CD14-positive monocyte (primary cell): Measurements from ENCODE around the gene PRPF19. TPM values are rescaled to one million over a fixed set of nuclear protein-coding genes. Genes with fewer than 3 reads are reported as not detected.

Experiments
- DNase-seq, 3 donors: peaks; one replicate each; pipeline ENCODE4 v3.0.0-alpha.2; 2011 to 2022
- H2AFZ ChIP-seq: 2 replicates; pipeline ENCODE4 v1.6.0; 2012; ENCODE audit warnings: mild to moderate bottlenecking, low read depth, low read length, inconsistent platforms; ENCODE audit not compliant: insufficient read depth, poor library complexity, severe bottlenecking
- H3K27ac ChIP-seq, 2 donors: 1 replicate in 1 of 2; 2 replicates in 1 of 2; pipeline ENCODE4 v1.5.1; 2012 to 2013; ENCODE audit warnings: low read length in 2 of 2, control low read depth in 1 of 2, inconsistent platforms in 1 of 2, low read depth in 1 of 2, mild to moderate bottlenecking in 1 of 2
- H3K27me3 ChIP-seq, 2 donors: one replicate each; pipeline versions ENCODE4 v1.6.0 to v1.6.1; 2011 to 2013; ENCODE audit warnings: low read length in 2 of 2; ENCODE audit not compliant: control insufficient read depth in 2 of 2, insufficient read depth in 2 of 2
- H3K36me3 ChIP-seq, 2 donors: replicated peaks in 1 of 2; 1 replicate in 1 of 2; 2 replicates in 1 of 2; pipeline versions ENCODE4 v1.5.1 to v1.6.1; 2012 to 2013; ENCODE audit warnings: low read length in 2 of 2, control low read depth in 1 of 2, inconsistent platforms in 1 of 2, mild to moderate bottlenecking in 1 of 2; ENCODE audit not compliant: insufficient read depth in 2 of 2, control insufficient read depth in 1 of 2
- H3K4me1 ChIP-seq, 2 donors: 1 replicate in 1 of 2; 2 replicates in 1 of 2; pipeline versions ENCODE4 v1.5.1 to v1.6.1; 2012 to 2013; ENCODE audit warnings: low read length in 2 of 2, control low read depth in 1 of 2, inconsistent platforms in 1 of 2, mild to moderate bottlenecking in 1 of 2, moderate library complexity in 1 of 2; ENCODE audit not compliant: insufficient read depth in 2 of 2, control insufficient read depth in 1 of 2
- H3K4me2 ChIP-seq: replicated peaks from 2 replicates; pipeline ENCODE3; 2012; ENCODE audit warnings: low read length, moderate library complexity, mild to moderate bottlenecking; ENCODE audit not compliant: poor library complexity, severe bottlenecking; ENCODE audit errors: extremely low read depth
- H3K4me3 ChIP-seq, 3 experiments: fragments of 200-600 bp in 1 of 3; sonication (generic) in 1 of 3; replicated peaks in 1 of 3; 1 replicate in 2 of 3; 2 replicates in 1 of 3; pipeline ENCODE4 v1.5.1; 2011 to 2013; ENCODE audit warnings: low read length in 3 of 3, mild to moderate bottlenecking in 3 of 3, control low read depth in 2 of 3, low read depth in 2 of 3, inconsistent platforms in 1 of 3, moderate library complexity in 1 of 3
- H3K79me2 ChIP-seq: 2 replicates; pipeline ENCODE4 v1.6.0; 2012; ENCODE audit warnings: mild to moderate bottlenecking, control low read depth, inconsistent platforms, low read length, moderate library complexity; ENCODE audit not compliant: insufficient read depth
- H3K9ac ChIP-seq: 2 replicates; pipeline ENCODE4 v1.6.0; 2017; ENCODE audit warnings: low read length, mild to moderate bottlenecking; ENCODE audit not compliant: insufficient read depth, poor library complexity, severe bottlenecking
- H3K9me3 ChIP-seq, 2 donors: replicated peaks in 1 of 2; 1 replicate in 1 of 2; 2 replicates in 1 of 2; pipeline versions ENCODE4 v1.5.1 to v1.6.1; 2012 to 2013; ENCODE audit warnings: low read length in 2 of 2, control low read depth in 1 of 2; ENCODE audit not compliant: control insufficient read depth in 1 of 2, insufficient read depth in 1 of 2
- H4K20me1 ChIP-seq: 2 replicates; pipeline ENCODE4 v1.6.0; 2012; ENCODE audit warnings: mild to moderate bottlenecking, low read length, control low read depth, moderate library complexity; ENCODE audit not compliant: insufficient read depth
- H3K27ac Mint-ChIP-seq, 7 donors: one replicate each; pipeline ENCODE4 v1.8.0; 2020; ENCODE audit warnings: mild to moderate bottlenecking in 7 of 7, mixed read lengths in 7 of 7, moderate library complexity in 6 of 7, inconsistent platforms in 2 of 7
- H3K27me3 Mint-ChIP-seq, 3 donors: one replicate each; pipeline ENCODE4 v1.8.0; 2021 to 2022; ENCODE audit warnings: low read depth in 3 of 3, mild to moderate bottlenecking in 3 of 3, mixed read lengths in 3 of 3, moderate library complexity in 3 of 3, inconsistent platforms in 1 of 3
- H3K36me3 Mint-ChIP-seq, 2 donors: one replicate each; pipeline ENCODE4 v1.8.0; 2020; ENCODE audit warnings: mixed read lengths in 2 of 2, inconsistent platforms in 1 of 2, mild to moderate bottlenecking in 1 of 2
- H3K4me1 Mint-ChIP-seq: one replicate; pipeline ENCODE4 v1.8.0; 2020; ENCODE audit warnings: mild to moderate bottlenecking, mixed read lengths
- H3K4me3 Mint-ChIP-seq, 2 donors: one replicate each; pipeline ENCODE4 v1.8.0; 2020; ENCODE audit warnings: mild to moderate bottlenecking in 2 of 2, mixed read lengths in 2 of 2, moderate library complexity in 1 of 2
- H3K9me3 Mint-ChIP-seq, 7 donors: one replicate each; pipeline ENCODE4 v1.8.0; 2020 to 2022; ENCODE audit warnings: mixed read lengths in 7 of 7, mild to moderate bottlenecking in 6 of 7, moderate library complexity in 6 of 7, inconsistent platforms in 2 of 7
- CTCF ChIP-seq: fragments of 200-600 bp; IDR thresholded peaks from one replicate; pipeline ENCODE4 v1.8.0; 2022; ENCODE audit warnings: antibody characterized with exemption, mild to moderate bottlenecking
- WGBS: methylation state at CpG from one replicate; pipeline ENCODE4 v1.1.5; 2013; ENCODE audit warnings: missing lambda C conversion rate; ENCODE audit not compliant: insufficient coverage; 5-methylcytosine and 5-hydroxymethylcytosine counted together
- intact Hi-C, 2 donors: fragments of 100-400 bp; cut with micrococcal nuclease; formaldehyde crosslinking; loops; one replicate each; pipeline versions ENCODE4 v1.15.0 to v1.15.1; 2023
- polyA plus RNA-seq, 3 donors: library from polyadenylated mRNA; depleted of rRNA in 1 of 3; unstranded in 2 of 3; stranded (reverse) in 1 of 3; fragments of 300-500 nt in 2 of 3; fragments of >200 nt in 1 of 3; fragmentation: Illumina TruSeq in 2 of 3; gene quantifications; 1 replicate in 2 of 3; 2 replicates in 1 of 3; pipeline ENCODE4 v1.2.3, GENCODE V29; 2012 to 2021

Gene PRPF19
- polyA plus RNA-seq, 3 donors, result 7.8 to 33.2 (median 12.2) TPM

GRCh38 chr11:60899046-60899936 is 7.1 kb downstream of the PRPF19 start:
- peaks cover 87 to 90% of the 10 kb centered on the region in 2 donors for H3K36me3 Mint-ChIP-seq
- H3K9me3 Mint-ChIP-seq, result no peaks in the 10 kb centered on the region
- Histone ChIP-seq H3K79me2 (peaks cover 20% of the 10 kb centered on the region), H3K27me3 (no peaks in the 10 kb centered on the region), H3K4me1 (peaks cover 0 to under 1% of the 10 kb centered on the region in 2 donors), H2AFZ (no peak overlapping the region), H4K20me1 (peaks cover 11% of the 10 kb centered on the region), H3K9me3 (no peaks in the 10 kb centered on the region), H3K36me3 (peaks cover 84 to 97% of the 10 kb centered on the region in 2 donors), H3K27ac (peak overlapping the region in 1 of 2 donors; percentile 69), H3K4me2 (no peak overlapping the region), H3K9ac (no peak overlapping the region), H3K4me3 (no peak overlapping the region)
- peak; percentile 99 for TF ChIP-seq CTCF
- peaks cover 0 to 1% (median 0%) of the 10 kb centered on the region in 3 donors for H3K27me3 Mint-ChIP-seq
- peaks cover 11% of the 10 kb centered on the region for H3K4me1 Mint-ChIP-seq
- 73% methylated on average over 8 of the region's 12 CpGs for WGBS
- no peak overlapping the region for H3K4me3 Mint-ChIP-seq
- peak; percentile 54 to 80 (median 68) for DNase-seq
- peak overlapping the region in 6 of 7 donors; percentile 45 to 88 (median 74) for H3K27ac Mint-ChIP-seq
- intact Hi-C loops, result no loop called here

GRCh38 chr11:60897496-60897895 is 8.9 kb downstream of the PRPF19 start:
- Mint-ChIP-seq H3K27ac (peak overlapping the region in 1 of 7 donors; percentile 74), H3K9me3 (peaks cover 0 to 2% (median 0%) of the 10 kb centered on the region in 7 donors), H3K4me1 (peaks cover 7% of the 10 kb centered on the region), H3K27me3 (no peaks in the 10 kb centered on the region), H3K4me3 (no peak overlapping the region), H3K36me3 (peaks cover 91 to 93% of the 10 kb centered on the region in 2 donors)
- Histone ChIP-seq H3K4me3 (no peak overlapping the region), H2AFZ (no peak overlapping the region), H3K9ac (no peak overlapping the region), H3K27ac (no peak overlapping the region), H3K9me3 (no peaks in the 10 kb centered on the region), H3K4me2 (no peak overlapping the region), H3K4me1 (no peaks in the 10 kb centered on the region), H3K79me2 (peaks cover 2% of the 10 kb centered on the region), H4K20me1 (no peaks in the 10 kb centered on the region), H3K36me3 (peaks cover 82 to 97% of the 10 kb centered on the region in 2 donors), H3K27me3 (no peaks in the 10 kb centered on the region)
- intact Hi-C loops, result no loop called here
- no peak for DNase-seq
- TF ChIP-seq CTCF, result no peak
- WGBS, result 100% methylated on average over 1 of the region's 4 CpGs
